ENCODE results near the gene CXCR5.

CXCR5 gene

DNA sequence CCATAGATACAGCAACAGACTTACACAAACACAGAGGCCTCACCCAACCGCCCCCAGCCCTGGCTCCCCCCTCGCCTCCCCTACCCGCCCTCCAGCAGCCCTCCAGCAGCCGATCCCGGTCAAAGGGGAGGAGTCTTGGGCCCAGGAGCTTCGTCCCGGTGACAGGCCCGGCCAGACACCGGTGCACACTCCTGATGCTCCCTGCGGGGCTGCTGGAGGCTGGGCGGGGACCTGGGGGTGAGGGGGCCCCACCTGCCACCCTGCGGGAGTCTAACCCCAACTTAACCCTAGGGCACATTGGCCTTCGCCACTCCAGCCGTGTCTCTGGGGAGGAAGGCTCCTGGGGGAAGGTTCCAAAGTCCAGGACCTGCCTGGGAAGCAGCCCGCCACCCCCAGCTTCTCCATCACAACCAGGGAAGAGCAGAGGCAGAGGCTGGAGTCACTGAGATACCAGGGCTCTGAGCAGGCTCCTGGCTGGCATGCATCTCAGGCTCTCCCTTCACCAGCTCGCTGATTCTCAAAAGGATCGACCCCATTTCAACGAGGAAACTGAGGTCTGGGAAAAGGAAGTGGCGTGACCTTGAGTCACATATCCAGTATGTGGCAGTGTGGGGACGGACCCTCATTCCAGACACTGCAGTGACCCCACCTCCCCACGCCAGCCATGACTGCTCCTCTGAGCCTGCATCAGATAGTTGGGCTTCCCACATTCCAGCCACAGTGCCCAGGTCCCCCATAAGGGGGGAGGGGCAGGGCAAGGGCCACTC lies 27.6 kb downstream of the CXCR5 start:
- TF ChIP-seq ZBTB7A (IDR thresholded peaks at IDR 0.05; ENCODE audit: low read depth) (no peak), CEBPB (IDR thresholded peaks at IDR 0.05) (0 out of 2 replicates have a peak, but pooled peaks have one; percentile 3), EP300 (IDR thresholded peaks at IDR 0.05; ENCODE audit: borderline replicate concordance) (0 out of 2 replicates have a peak, but pooled peaks have one; percentile 12), TAF1 (IDR thresholded peaks at IDR 0.05; ENCODE audit: low read depth) (no peak), NFIC (IDR thresholded peaks at IDR 0.05) (no peak), RAD21 (IDR thresholded peaks at IDR 0.05; ENCODE audit: low read depth) (no peak), TEAD4 (IDR thresholded peaks at IDR 0.05) (no peak)

DNA sequence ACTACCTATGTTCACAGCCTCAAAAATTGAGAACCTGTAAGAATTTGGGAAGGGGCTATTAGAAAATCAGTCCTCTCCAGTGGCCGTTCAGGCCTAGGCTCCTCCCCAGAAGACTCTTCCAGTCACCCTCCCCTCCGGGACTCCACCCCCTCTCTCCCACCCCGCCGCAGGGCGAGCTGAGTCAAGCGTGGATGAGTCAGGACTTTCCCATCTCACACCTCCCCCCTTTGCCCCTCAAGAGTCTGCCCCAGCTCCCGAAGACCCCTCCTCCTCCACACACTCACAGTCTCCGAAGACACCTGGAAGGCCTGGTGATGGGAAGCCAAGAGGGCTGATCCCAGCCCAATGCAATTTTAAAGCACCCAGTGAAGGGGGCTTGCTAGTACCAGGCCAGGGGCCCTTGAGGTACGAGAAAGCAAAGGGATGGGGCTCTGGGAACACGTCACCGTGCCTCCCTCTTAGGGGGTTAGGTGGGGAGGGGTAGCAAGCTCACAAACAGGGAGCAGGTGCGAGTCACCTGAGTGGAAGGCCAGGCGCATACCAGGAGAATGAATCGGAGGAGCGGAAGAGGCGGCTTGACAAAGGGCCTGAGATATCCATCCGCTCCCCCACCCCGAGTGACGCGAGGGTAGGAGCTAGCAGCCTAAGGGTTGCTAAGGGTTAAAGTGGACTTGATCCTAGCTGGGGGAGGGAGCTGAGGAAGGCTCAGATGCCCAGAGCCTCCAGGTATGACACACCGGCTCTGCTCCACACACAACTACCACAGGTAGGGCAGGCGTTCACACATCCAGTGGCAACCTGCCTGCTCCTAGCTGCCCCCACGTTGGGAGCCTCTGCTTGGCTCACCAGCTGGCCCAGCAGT lies 28.4 kb downstream of the CXCR5 start:
- TF ChIP-seq CEBPB (IDR thresholded peaks at IDR 0.05) (peak; percentile 30; the same call in 1 of the 2 replicates), TEAD4 (IDR thresholded peaks at IDR 0.05) (peak; percentile 96), NFIC (IDR thresholded peaks at IDR 0.05) (peak; percentile 64), CREB1 (IDR thresholded peaks at IDR 0.05; ENCODE audit: low read depth) (peak; percentile 49), YY1 (IDR thresholded peaks at IDR 0.05; ENCODE audit: low read depth) (0 out of 2 replicates have a peak, but pooled peaks have one; percentile 49), ZBTB7A (IDR thresholded peaks at IDR 0.05; ENCODE audit: low read depth) (peak; percentile 98), EGR1 (IDR thresholded peaks at IDR 0.05) (no peak), FOXM1 (IDR thresholded peaks at IDR 0.05; ENCODE audit: borderline replicate concordance, low read depth) (peak; percentile 64; the same call in 1 of the 2 replicates), TCF12 (IDR thresholded peaks at IDR 0.05; ENCODE audit: low read depth) (peak; percentile 92), RAD21 (IDR thresholded peaks at IDR 0.05; ENCODE audit: low read depth) (peak; percentile 31; the same call in 1 of the 2 replicates), TAF1 (IDR thresholded peaks at IDR 0.05; ENCODE audit: low read depth) (peak; percentile 55; the same call in 1 of the 2 replicates), EP300 (IDR thresholded peaks at IDR 0.05; ENCODE audit: borderline replicate concordance) (peak; percentile 85)
- TF ChIP-seq, protein P1, sequence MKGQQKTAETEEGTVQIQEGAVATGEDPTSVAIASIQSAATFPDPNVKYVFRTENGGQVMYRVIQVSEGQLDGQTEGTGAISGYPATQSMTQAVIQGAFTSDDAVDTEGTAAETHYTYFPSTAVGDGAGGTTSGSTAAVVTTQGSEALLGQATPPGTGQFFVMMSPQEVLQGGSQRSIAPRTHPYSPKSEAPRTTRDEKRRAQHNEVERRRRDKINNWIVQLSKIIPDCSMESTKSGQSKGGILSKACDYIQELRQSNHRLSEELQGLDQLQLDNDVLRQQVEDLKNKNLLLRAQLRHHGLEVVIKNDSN (IDR thresholded peaks at IDR 0.05) = peak; percentile 63
- TF ChIP-seq, protein P2, sequence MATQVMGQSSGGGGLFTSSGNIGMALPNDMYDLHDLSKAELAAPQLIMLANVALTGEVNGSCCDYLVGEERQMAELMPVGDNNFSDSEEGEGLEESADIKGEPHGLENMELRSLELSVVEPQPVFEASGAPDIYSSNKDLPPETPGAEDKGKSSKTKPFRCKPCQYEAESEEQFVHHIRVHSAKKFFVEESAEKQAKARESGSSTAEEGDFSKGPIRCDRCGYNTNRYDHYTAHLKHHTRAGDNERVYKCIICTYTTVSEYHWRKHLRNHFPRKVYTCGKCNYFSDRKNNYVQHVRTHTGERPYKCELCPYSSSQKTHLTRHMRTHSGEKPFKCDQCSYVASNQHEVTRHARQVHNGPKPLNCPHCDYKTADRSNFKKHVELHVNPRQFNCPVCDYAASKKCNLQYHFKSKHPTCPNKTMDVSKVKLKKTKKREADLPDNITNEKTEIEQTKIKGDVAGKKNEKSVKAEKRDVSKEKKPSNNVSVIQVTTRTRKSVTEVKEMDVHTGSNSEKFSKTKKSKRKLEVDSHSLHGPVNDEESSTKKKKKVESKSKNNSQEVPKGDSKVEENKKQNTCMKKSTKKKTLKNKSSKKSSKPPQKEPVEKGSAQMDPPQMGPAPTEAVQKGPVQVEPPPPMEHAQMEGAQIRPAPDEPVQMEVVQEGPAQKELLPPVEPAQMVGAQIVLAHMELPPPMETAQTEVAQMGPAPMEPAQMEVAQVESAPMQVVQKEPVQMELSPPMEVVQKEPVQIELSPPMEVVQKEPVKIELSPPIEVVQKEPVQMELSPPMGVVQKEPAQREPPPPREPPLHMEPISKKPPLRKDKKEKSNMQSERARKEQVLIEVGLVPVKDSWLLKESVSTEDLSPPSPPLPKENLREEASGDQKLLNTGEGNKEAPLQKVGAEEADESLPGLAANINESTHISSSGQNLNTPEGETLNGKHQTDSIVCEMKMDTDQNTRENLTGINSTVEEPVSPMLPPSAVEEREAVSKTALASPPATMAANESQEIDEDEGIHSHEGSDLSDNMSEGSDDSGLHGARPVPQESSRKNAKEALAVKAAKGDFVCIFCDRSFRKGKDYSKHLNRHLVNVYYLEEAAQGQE (IDR thresholded peaks at IDR 0.05; ENCODE audit: low read depth) = no peak
- TF ChIP-seq, protein P3, sequence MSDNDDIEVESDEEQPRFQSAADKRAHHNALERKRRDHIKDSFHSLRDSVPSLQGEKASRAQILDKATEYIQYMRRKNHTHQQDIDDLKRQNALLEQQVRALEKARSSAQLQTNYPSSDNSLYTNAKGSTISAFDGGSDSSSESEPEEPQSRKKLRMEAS (IDR thresholded peaks at IDR 0.05) = peak; percentile 81

DNA sequence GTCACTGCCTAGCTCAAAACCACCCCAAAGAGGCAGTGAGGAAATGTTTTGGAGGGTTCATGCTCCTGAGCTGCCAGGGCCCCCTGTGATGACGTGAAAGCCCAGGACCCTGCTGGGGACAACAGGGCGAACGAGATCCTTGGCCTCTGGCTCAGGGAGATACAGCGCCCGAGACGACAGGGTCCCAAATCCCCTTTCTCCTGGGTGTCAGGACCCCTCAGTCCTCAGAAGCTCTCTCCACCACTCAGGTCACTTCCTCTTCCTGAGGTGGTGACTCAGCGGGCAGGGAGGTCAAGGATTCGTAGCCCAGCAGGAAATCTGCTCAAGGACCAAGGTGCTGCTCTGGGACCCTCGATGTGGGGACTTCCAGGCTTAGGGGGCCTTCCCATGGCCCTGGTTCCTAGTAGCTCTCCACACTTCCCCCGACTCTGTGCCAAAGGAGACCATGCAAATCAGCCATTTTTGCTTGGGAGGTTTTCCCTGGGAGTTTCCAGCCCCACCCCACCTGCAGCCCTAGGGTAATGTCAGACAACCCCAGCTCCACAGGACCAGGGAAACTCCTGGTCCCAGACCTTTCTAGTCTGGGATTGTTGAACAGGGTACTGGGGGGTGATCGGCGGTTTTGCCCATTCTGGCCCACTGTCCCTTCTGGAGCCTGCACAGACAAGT lies 29.2 kb downstream of the CXCR5 start:
- peak; percentile 40; the same call in 1 of the 2 replicates for TF ChIP-seq YY1 (IDR thresholded peaks at IDR 0.05; ENCODE audit: low read depth)
- TF ChIP-seq RAD21 (IDR thresholded peaks at IDR 0.05; ENCODE audit: low read depth) = no peak; the same call in 1 of the 2 replicates

DNA sequence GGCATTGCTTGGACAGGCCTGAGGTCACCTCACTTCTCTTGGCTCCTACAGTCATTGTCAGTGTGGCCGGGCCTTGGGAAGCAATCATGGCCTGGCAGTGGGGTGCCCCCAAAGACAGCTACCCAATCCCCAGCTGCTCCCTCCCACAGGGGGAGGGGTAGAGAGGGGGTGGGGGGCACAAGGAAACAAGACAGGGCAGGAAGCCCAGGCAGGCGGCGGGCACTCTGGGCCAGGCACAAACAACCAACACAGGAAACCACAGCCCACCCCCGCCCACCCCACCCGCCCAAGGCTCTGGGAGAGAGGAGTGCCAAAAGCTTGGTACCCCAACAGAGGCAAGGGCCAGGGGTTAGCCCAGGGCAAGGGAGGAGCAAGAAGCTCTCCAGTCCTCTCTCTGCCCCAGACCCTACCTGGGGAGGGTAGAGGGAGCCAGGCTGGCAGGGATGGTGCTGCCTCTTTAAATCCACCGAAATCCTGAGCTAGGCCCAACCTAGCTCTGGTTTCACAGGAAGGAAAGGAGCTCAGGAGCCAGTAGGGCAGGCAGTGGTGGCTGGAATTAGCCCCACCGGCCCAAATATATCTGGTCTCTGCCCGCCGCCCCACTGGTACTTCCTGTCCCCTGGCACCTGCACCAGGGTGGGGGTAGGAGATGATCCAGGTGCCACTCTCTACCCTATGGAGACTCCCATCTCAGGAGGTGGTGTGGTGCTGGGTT lies 29.9 kb downstream of the CXCR5 start:
- TF ChIP-seq, protein P3 (IDR thresholded peaks at IDR 0.05) = no peak; the same call in 1 of the 2 replicates
- TF ChIP-seq ZBTB7A (IDR thresholded peaks at IDR 0.05; ENCODE audit: low read depth) (no peak), CEBPB (IDR thresholded peaks at IDR 0.05) (no peak), EP300 (IDR thresholded peaks at IDR 0.05; ENCODE audit: borderline replicate concordance) (no peak), NFIC (IDR thresholded peaks at IDR 0.05) (no peak), YY1 (IDR thresholded peaks at IDR 0.05; ENCODE audit: low read depth) (no peak), EGR1 (IDR thresholded peaks at IDR 0.05) (no peak), FOXM1 (IDR thresholded peaks at IDR 0.05; ENCODE audit: borderline replicate concordance, low read depth) (no peak), RAD21 (IDR thresholded peaks at IDR 0.05; ENCODE audit: low read depth) (no peak), TEAD4 (IDR thresholded peaks at IDR 0.05) (no peak), CREB1 (IDR thresholded peaks at IDR 0.05; ENCODE audit: low read depth) (no peak), TCF12 (IDR thresholded peaks at IDR 0.05; ENCODE audit: low read depth) (no peak), TAF1 (IDR thresholded peaks at IDR 0.05; ENCODE audit: low read depth) (no peak)
- TF ChIP-seq, protein P2 (IDR thresholded peaks at IDR 0.05; ENCODE audit: low read depth) = no peak

All from Ishikawa (cell line).